Neural crest cell (in vitro differentiated cells): ENCODE results near the gene PPP2R2C. TPM values are rescaled to one million over a fixed set of nuclear protein-coding genes. Genes with fewer than 3 reads are reported as not detected.

Experiments used
- DNase-seq: peaks from one replicate; pipeline ENCODE4 v3.0.0; 2021; ENCODE audit warnings: low read depth, mixed read lengths, low spot score
- H3K27ac Mint-ChIP-seq: one replicate; pipeline ENCODE4 v1.8.0; 2021; ENCODE audit warnings: mild to moderate bottlenecking, mixed read lengths; ENCODE audit not compliant: unreplicated experiment
- H3K27me3 Mint-ChIP-seq: 2 replicates; pipeline ENCODE4 v1.8.0; 2021; ENCODE audit warnings: low read depth, mild to moderate bottlenecking, mixed read lengths
- H3K36me3 Mint-ChIP-seq: 2 replicates; pipeline ENCODE4 v1.8.0; 2021; ENCODE audit warnings: low read depth, mild to moderate bottlenecking, mixed read lengths
- H3K4me1 Mint-ChIP-seq: 2 replicates; pipeline ENCODE4 v1.8.0; 2021; ENCODE audit warnings: mixed read lengths
- H3K4me3 Mint-ChIP-seq: one replicate; pipeline ENCODE4 v1.8.0; 2021; ENCODE audit warnings: mild to moderate bottlenecking, mixed read lengths
- H3K9me3 Mint-ChIP-seq: 2 replicates; pipeline ENCODE4 v1.8.0; 2021; ENCODE audit warnings: mixed read lengths
- total RNA-seq: library from RNA; stranded (reverse); gene quantifications from 2 replicates; pipeline ENCODE4 v1.2.1, GENCODE V29; 2021
- TF ChIP-seq, protein P1 (sequence below): fragments of 200-600 bp; sonication (generic); conservative IDR thresholded peaks from 2 replicates; pipeline ENCODE4 v1.5.0; 2021; ENCODE audit warnings: antibody characterized with exemption, mild to moderate bottlenecking

The PPP2R2C gene
- total RNA-seq, 1 donor from 2014 or later = 0.35 TPM

DNA sequence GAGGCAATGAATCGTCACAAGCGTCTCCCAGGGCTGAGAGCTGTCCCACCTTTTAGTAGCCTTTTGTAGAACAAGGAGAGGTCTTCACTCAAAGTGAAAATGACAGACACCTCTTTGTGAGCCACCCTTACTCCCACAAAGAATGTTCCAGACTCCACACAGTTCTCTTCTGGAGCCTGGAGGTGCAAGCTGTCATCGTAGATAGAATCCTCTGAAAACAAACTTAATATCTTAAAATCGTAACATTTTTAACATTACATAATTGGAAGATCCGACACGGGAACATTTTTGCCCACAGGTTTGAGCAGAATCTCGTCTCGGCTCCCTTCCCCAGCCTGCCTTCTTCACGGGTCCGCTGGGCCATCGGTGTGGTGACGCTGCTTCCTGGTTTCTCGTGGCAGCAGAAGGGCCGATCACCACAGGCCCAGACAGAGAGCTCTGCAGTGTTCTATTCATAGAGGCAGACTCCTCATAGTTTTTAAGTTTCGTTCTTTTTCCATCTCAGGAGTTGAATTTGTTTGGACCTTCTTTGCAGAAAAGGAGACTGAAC, 175.1 kb downstream of the PPP2R2C start:
- peaks cover 13% of the 10 kb centered on the region for H3K36me3 Mint-ChIP-seq
- TF ChIP-seq, protein P1, sequence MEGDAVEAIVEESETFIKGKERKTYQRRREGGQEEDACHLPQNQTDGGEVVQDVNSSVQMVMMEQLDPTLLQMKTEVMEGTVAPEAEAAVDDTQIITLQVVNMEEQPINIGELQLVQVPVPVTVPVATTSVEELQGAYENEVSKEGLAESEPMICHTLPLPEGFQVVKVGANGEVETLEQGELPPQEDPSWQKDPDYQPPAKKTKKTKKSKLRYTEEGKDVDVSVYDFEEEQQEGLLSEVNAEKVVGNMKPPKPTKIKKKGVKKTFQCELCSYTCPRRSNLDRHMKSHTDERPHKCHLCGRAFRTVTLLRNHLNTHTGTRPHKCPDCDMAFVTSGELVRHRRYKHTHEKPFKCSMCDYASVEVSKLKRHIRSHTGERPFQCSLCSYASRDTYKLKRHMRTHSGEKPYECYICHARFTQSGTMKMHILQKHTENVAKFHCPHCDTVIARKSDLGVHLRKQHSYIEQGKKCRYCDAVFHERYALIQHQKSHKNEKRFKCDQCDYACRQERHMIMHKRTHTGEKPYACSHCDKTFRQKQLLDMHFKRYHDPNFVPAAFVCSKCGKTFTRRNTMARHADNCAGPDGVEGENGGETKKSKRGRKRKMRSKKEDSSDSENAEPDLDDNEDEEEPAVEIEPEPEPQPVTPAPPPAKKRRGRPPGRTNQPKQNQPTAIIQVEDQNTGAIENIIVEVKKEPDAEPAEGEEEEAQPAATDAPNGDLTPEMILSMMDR = no peak

DNA sequence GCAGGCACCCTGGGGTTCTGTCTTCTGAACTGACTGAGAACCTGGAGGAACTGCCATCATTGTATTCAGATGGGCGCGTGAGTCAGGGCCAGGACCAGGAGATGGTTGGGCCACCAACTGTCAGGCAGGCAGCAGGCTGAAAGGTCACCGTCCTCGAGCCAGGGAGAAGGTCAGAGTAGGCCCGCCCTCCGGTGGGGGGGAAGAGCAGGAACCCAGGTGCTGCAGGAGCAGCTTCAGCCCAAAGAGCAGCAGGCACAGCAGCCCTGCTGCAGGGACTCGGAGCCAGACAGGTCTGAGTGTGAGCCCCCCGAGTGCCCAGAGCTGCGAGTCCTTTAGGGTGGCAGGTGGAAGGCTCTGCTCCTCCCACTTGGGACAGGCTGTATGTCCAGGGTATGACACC, 176.4 kb downstream of the PPP2R2C start:
- no peak for DNase-seq
- H3K4me3 Mint-ChIP-seq = no peak overlapping the region
- no peaks in the 10 kb centered on the region for H3K9me3 Mint-ChIP-seq
- TF ChIP-seq, protein P1 = no peak
- no peak overlapping the region for H3K27ac Mint-ChIP-seq
- no peaks in the 10 kb centered on the region for H3K27me3 Mint-ChIP-seq
- H3K4me1 Mint-ChIP-seq = no peaks in the 10 kb centered on the region
- H3K36me3 Mint-ChIP-seq = peaks cover 6% of the 10 kb centered on the region

More for the DNA sequence above, 175.1 kb downstream of the PPP2R2C start:
- Mint-ChIP-seq H3K27me3 (no peaks in the 10 kb centered on the region), H3K4me1 (no peaks in the 10 kb centered on the region), H3K4me3 (no peak overlapping the region), H3K27ac (no peak overlapping the region), H3K9me3 (no peaks in the 10 kb centered on the region)
- DNase-seq = no peak

DNA sequence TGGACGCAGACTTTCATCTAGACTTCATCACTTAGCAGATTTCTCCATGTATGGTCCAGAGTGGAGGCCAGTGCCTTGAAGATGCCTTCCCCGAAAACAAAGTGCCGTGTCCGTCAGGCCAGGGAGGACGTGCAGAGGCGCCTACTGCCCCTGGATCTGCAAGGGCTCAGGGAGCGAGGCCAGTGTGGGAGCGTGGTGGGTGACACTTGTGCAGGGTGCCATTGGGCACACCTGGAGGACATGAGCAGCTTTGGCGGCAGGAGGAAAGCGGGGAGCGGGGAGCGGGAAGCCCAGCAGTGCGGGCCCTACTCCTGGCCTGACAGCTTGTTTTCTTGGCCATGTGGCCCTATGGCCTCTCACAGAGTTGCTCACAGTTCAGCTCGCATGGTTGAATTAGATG, 176.9 kb downstream of the PPP2R2C start:
- Mint-ChIP-seq H3K36me3 (peaks cover under 1% of the 10 kb centered on the region), H3K4me1 (no peaks in the 10 kb centered on the region), H3K27me3 (no peaks in the 10 kb centered on the region), H3K27ac (no peak overlapping the region), H3K4me3 (no peak overlapping the region), H3K9me3 (no peaks in the 10 kb centered on the region)
- no peak for DNase-seq
- TF ChIP-seq, protein P1 = no peak

DNA sequence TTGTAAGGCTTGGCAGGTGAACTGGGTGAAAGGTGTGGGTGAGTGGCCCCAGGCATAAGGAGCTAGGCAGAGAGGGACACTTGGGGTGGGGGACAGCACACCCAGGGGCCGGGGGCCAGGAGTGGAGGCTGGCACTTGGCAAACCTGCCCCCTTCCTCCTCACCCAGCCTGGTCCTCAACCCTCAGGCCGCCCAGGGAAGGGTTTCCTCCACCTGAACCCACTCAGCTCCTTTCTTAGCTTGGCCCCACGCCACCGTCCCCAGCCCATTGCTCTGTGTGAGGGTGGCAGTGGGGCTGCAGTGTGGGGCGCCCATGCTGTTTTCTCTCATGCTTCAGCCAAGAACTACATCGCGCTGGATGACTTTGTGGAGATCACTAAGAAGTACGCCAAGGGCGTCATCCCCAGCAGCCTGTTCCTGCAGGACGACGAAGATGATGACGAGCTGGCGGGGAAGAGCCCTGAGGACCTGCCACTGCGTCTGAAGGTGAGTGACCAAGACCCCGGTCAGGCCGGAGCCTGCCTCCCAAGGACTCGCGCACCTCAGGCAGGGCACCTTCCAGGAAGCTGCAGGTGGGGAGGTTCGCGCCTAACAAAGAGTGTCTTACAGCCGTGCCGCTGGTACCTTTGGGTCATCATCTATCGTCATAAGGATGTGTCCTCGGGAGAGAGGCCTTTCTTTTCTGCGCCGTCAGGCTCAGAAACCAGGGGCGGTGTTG, 177.6 kb downstream of the PPP2R2C start:
- H3K4me3 Mint-ChIP-seq = no peak overlapping the region
- no peak for DNase-seq
- no peaks in the 10 kb centered on the region for H3K4me1 Mint-ChIP-seq
- H3K27me3 Mint-ChIP-seq = no peaks in the 10 kb centered on the region
- no peaks in the 10 kb centered on the region for H3K9me3 Mint-ChIP-seq
- TF ChIP-seq, protein P1 = no peak
- H3K36me3 Mint-ChIP-seq = no peaks in the 10 kb centered on the region
- H3K27ac Mint-ChIP-seq = peak overlapping the region; percentile 83

DNA sequence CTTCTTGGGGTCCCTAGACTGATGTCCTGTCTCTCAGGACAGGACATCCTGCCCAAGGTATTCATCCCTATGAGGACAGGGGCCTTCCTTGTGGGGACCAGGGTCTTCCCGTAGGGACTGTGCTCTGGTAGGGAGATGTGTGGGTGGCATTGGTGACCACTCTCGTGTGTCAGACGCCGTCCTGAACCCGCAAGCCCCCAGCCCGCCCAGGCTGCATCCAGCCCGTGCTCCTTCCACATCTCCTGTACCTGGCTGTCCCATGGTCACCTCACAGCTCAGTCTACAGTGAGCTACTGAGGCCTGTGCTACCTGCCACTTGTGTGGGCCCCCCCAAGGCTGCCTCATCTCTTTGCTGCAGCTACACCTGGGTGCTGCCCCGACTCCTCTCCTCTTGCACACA, 178.8 kb downstream of the PPP2R2C start:
- TF ChIP-seq, protein P1 = no peak
- H3K4me1 Mint-ChIP-seq = no peaks in the 10 kb centered on the region
- no peak overlapping the region for H3K4me3 Mint-ChIP-seq
- no peaks in the 10 kb centered on the region for H3K36me3 Mint-ChIP-seq
- no peak overlapping the region for H3K27ac Mint-ChIP-seq
- no peaks in the 10 kb centered on the region for H3K27me3 Mint-ChIP-seq
- no peak for DNase-seq
- no peaks in the 10 kb centered on the region for H3K9me3 Mint-ChIP-seq
